Keratinocyte (primary cell): Measurements from ENCODE around the gene NEK8. TPM values are rescaled to one million over a fixed set of nuclear protein-coding genes. Genes with fewer than 3 reads are reported as not detected.

Experiments
- DNase-seq: peaks from one replicate; pipeline ENCODE4 v3.0.0-alpha.2; 2011; ENCODE audit warnings: low read depth, missing footprints, low spot score
- FAIRE-seq: peaks from 2 replicates; lab custom pipeline; 2011; peaks lifted over from hg19 to GRCh38; lab: Jason Lieb, UNC
- H2AFZ ChIP-seq: 2 replicates; pipeline ENCODE4 v1.6.0; 2012; ENCODE audit warnings: low read length, control low read depth, inconsistent platforms; ENCODE audit not compliant: control insufficient read depth
- H3K27ac ChIP-seq: 2 replicates; pipeline ENCODE4 v1.5.1; 2011; ENCODE audit warnings: low read length; ENCODE audit not compliant: control insufficient read depth, insufficient read depth
- H3K27me3 ChIP-seq: 3 replicates; pipeline ENCODE4 v1.6.0; 2011; ENCODE audit warnings: low read length; ENCODE audit not compliant: control insufficient read depth, insufficient read depth; ENCODE audit errors: extremely low read depth
- H3K36me3 ChIP-seq, 2 experiments: 2 replicates in 1 of 2; 3 replicates in 1 of 2; pipeline ENCODE4 v1.5.1; 2011; ENCODE audit warnings: low read length in 2 of 2, mild to moderate bottlenecking in 1 of 2; ENCODE audit not compliant: control insufficient read depth in 2 of 2, insufficient read depth in 2 of 2; ENCODE audit errors: extremely low read depth in 1 of 2
- H3K4me1 ChIP-seq: 3 replicates; pipeline ENCODE4 v1.5.1; 2011; ENCODE audit warnings: low read length; ENCODE audit not compliant: control insufficient read depth, insufficient read depth; ENCODE audit errors: extremely low read depth
- H3K4me2 ChIP-seq: 3 replicates; pipeline ENCODE4 v1.6.0; 2011; ENCODE audit warnings: low read depth, low read length; ENCODE audit not compliant: control insufficient read depth, insufficient read depth; ENCODE audit errors: extremely low read depth
- H3K4me3 ChIP-seq, 3 experiments: fragments of 200-600 bp in 1 of 3; sonication (generic) in 1 of 3; 2 replicates in 2 of 3; 3 replicates in 1 of 3; pipeline ENCODE4 v1.5.1; 2011 to 2016; ENCODE audit warnings: low read length in 3 of 3, mild to moderate bottlenecking in 3 of 3, control low read depth in 2 of 3, inconsistent platforms in 1 of 3, low read depth in 1 of 3, mixed read lengths in 1 of 3, mixed run types in 1 of 3, moderate library complexity in 1 of 3; ENCODE audit not compliant: control insufficient read depth in 2 of 3, insufficient read depth in 2 of 3; ENCODE audit errors: extremely low read depth in 1 of 3
- H3K79me2 ChIP-seq: 2 replicates; pipeline ENCODE4 v1.6.0; 2012; ENCODE audit warnings: low read length; ENCODE audit not compliant: control insufficient read depth, insufficient read depth
- H3K9ac ChIP-seq: 3 replicates; pipeline ENCODE4 v1.6.0; 2011; ENCODE audit warnings: low read length; ENCODE audit not compliant: control insufficient read depth, insufficient read depth; ENCODE audit errors: extremely low read depth
- H3K9me1 ChIP-seq: 3 replicates; pipeline ENCODE4 v1.6.0; 2011; ENCODE audit warnings: low read length; ENCODE audit not compliant: control insufficient read depth, insufficient read depth; ENCODE audit errors: extremely low read depth
- H3K9me3 ChIP-seq: 2 replicates; pipeline ENCODE4 v1.5.1; 2012; ENCODE audit warnings: low read depth, low read length; ENCODE audit not compliant: control insufficient read depth
- H4K20me1 ChIP-seq: 3 replicates; pipeline ENCODE4 v1.6.0; 2011; ENCODE audit warnings: low read length; ENCODE audit not compliant: control insufficient read depth, insufficient read depth; ENCODE audit errors: extremely low read depth
- EZH2 ChIP-seq: IDR thresholded peaks from one replicate; pipeline ENCODE4 v1.6.1; 2012; ENCODE audit warnings: inconsistent platforms, mild to moderate bottlenecking, low read length, moderate library complexity
- dilution Hi-C: fragments of 300-500 bp; cut with MboI; formaldehyde crosslinking; loops from one replicate; pipeline ENCODE4 v1.7.0; 2020; ENCODE audit warnings: low sequenced_read_pairs; ENCODE audit not compliant: extremely low pct_ligation_motif_present
- polyA plus RNA-seq, 5 experiments: library from polyadenylated mRNA; depleted of rRNA in 3 of 5; stranded (reverse) in 3 of 5; stranded (forward) in 1 of 5; unstranded in 1 of 5; fragments of >200 nt; gene quantifications; 1 replicate in 1 of 5; 2 replicates in 3 of 5; 3 replicates in 1 of 5; pipeline versions ENCODE4 v1.2.1 to v1.2.3, GENCODE V29; 2011 to 2012; ENCODE audit warnings: missing spikeins in 2 of 5, low read depth in 1 of 5, low replicate concordance in 1 of 5
- TF ChIP-seq, protein P1 (sequence below), 3 experiments: IDR thresholded peaks in 1 of 3; conservative IDR thresholded peaks in 1 of 3; optimal IDR thresholded peaks in 1 of 3; 2 replicates in 2 of 3; 3 replicates in 1 of 3; pipeline versions ENCODE3 to v1.5.1; 2011; ENCODE audit warnings: low read length in 3 of 3, mild to moderate bottlenecking in 3 of 3, moderate library complexity in 2 of 3, control low read depth in 1 of 3, inconsistent platforms in 1 of 3; ENCODE audit not compliant: insufficient read depth in 2 of 3; ENCODE audit errors: extremely low read depth in 1 of 3

The NEK8 gene
- polyA plus RNA-seq, 1 donor (not counting 4 experiments of a cell fraction or from before 2014, with no cell fraction given): 4.1 TPM

DNA sequence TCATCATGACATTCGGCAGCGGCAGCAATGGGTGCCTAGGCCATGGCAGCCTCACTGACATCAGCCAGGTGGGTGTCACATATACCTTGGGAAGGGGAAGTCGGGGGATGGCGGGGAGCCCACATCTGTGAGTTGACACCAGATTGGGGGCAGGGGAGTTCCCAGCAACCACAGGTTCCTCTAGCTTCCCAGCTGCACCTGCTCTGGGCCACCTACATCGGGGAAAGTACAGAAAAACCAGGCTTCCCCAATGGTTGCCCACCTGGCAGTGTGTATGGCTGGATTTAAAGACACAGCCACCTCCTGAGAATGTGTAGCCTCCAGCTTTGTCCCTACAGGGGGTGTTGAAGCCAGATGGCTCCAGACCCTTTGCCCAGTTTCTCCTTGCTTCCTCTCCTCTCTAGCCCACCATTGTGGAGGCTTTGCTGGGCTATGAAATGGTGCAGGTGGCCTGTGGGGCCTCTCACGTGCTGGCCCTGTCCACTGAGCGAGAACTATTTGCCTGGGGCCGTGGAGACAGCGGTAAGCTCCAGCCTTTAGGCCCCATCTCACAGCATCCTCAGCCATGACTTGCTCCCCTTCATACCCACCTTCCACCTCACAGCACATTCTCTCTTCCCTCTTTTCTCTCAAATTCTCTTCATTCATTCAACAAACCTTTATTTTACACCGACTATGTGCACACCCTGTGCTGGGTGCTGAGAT lies 10.2 kb downstream of the NEK8 start:
- Histone ChIP-seq H3K27ac (no peak overlapping the region), H2AFZ (no peak overlapping the region), H3K9ac (no peak overlapping the region), H3K79me2 (no peaks in the 10 kb centered on the region), H4K20me1 (no peaks in the 10 kb centered on the region), H3K4me1 (peaks cover 10% of the 10 kb centered on the region), H3K9me1 (no peaks in the 10 kb centered on the region), H3K9me3 (peaks cover 11% of the 10 kb centered on the region), H3K27me3 (no peaks in the 10 kb centered on the region), H3K4me2 (no peak overlapping the region), H3K36me3 (peaks cover 0 to 5% of the 10 kb centered on the region in 2 experiments), H3K4me3 (no peak overlapping the region)
- FAIRE-seq (no peak), DNase-seq (no peak)
- TF ChIP-seq, protein P1, sequence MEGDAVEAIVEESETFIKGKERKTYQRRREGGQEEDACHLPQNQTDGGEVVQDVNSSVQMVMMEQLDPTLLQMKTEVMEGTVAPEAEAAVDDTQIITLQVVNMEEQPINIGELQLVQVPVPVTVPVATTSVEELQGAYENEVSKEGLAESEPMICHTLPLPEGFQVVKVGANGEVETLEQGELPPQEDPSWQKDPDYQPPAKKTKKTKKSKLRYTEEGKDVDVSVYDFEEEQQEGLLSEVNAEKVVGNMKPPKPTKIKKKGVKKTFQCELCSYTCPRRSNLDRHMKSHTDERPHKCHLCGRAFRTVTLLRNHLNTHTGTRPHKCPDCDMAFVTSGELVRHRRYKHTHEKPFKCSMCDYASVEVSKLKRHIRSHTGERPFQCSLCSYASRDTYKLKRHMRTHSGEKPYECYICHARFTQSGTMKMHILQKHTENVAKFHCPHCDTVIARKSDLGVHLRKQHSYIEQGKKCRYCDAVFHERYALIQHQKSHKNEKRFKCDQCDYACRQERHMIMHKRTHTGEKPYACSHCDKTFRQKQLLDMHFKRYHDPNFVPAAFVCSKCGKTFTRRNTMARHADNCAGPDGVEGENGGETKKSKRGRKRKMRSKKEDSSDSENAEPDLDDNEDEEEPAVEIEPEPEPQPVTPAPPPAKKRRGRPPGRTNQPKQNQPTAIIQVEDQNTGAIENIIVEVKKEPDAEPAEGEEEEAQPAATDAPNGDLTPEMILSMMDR (optimal IDR thresholded peaks at IDR 0.05 in 1 of 3, IDR thresholded peaks at IDR 0.05 in 1 of 3, conservative IDR thresholded peaks at IDR 0.05 in 1 of 3; ENCODE audit: extremely low read depth in 1 of 3, insufficient read depth in 2 of 3, low read length in 3 of 3): no peak
- TF ChIP-seq EZH2: no peak
- dilution Hi-C loops: no loop called here

DNA sequence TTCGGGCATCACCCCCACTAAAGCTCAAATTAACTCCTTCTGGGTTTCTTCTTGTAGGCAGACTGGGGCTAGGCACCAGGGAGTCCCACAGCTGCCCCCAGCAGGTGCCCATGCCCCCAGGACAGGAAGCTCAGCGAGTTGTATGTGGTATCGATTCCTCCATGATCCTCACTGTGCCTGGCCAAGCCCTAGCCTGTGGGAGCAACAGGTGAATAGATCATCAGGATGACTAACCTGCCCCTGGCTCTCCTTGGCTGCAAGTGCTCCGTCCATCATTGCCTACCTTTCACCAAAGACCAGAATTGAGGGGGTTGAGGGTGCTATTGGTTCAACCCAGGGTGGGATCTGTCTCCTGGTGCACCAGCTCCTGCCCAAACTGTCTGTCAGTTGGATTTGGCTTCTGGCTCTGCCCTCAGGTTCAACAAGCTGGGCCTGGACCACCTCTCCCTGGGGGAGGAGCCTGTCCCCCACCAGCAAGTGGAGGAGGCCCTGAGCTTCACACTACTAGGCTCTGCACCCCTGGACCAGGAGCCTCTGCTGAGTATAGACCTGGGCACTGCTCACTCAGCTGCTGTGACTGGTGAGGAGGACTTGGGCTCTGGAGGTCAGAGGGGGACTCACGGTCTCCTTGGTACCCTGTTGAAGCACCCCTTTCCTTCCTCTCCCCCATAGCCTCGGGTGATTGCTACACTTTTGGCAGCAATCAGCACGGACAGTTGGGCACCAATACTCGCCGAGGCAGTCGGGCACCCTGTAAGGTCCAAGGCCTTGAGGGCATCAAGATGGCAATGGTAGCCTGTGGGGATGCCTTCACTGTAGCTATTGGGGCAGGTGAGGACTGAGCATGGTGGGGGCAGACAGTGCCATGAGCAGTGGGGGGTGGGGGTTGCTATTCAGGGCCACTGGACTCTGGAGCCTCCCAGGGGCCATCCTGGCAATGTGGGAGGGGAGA lies 12.1 kb downstream of the NEK8 start:
- H3K36me3 ChIP-seq: peaks cover 0 to 5% of the 10 kb centered on the region in 2 experiments
- peaks cover 6% of the 10 kb centered on the region for H3K4me1 ChIP-seq
- dilution Hi-C loops: no loop called here
- no peaks in the 10 kb centered on the region for H3K9me1 ChIP-seq
- TF ChIP-seq, protein P1 (optimal IDR thresholded peaks at IDR 0.05 in 1 of 3, IDR thresholded peaks at IDR 0.05 in 1 of 3, conservative IDR thresholded peaks at IDR 0.05 in 1 of 3; ENCODE audit: extremely low read depth in 1 of 3, insufficient read depth in 2 of 3, low read length in 3 of 3): no peak
- TF ChIP-seq EZH2: no peak
- FAIRE-seq (no peak), DNase-seq (no peak)
- no peak overlapping the region for H2AFZ ChIP-seq
- H3K9ac ChIP-seq: no peak overlapping the region
- no peaks in the 10 kb centered on the region for H4K20me1 ChIP-seq
- peaks cover 17% of the 10 kb centered on the region for H3K79me2 ChIP-seq
- H3K27me3 ChIP-seq: no peaks in the 10 kb centered on the region
- peaks cover 11% of the 10 kb centered on the region for H3K9me3 ChIP-seq
- no peak overlapping the region for H3K27ac ChIP-seq
- H3K4me2 ChIP-seq: no peak overlapping the region
- no peak overlapping the region for H3K4me3 ChIP-seq
